NCI-H187 (cell line): ENCODE results near the gene INTS3.
"Not testable (repeated sequence)": the region's sequence is repeated elsewhere in the genome, so short reads cannot be mapped to it uniquely, and the experiment has no call there.

Source experiments
- DNase-seq, 2 experiments: peaks; one replicate each; lab custom pipeline; 2025; lab: John Stamatoyannopoulos, UW

The INTS3 gene

GRCh38 chr1:153711026-153711425 is 16.8 kb upstream of the INTS3 start:
- no peak for DNase-seq

- DNase-seq, result not testable (repeated sequence)
Measured at GRCh38 chr1:153716211-153716610, 11.6 kb upstream of the INTS3 start.

GRCh38 chr1:153717330-153717729 is 10.5 kb upstream of the INTS3 start:
- DNase-seq, result no peak

- no peak for DNase-seq
Measured at GRCh38 chr1:153723687-153724086, 4.2 kb upstream of the INTS3 start.

- DNase-seq, result not testable (repeated sequence)
Measured at GRCh38 chr1:153724634-153725033, 3.2 kb upstream of the INTS3 start.

- peak; percentile 19 to 66 for DNase-seq
Measured at GRCh38 chr1:153728305-153729066, 636 bp downstream of the INTS3 start.

GRCh38 chr1:153730468-153730988 is 2.7 kb downstream of the INTS3 start:
- DNase-seq, result no peak

GRCh38 chr1:153733970-153734369 is 6.1 kb downstream of the INTS3 start:
- DNase-seq, result no peak

GRCh38 chr1:153734396-153735089 is 6.7 kb downstream of the INTS3 start:
- no peak for DNase-seq

GRCh38 chr1:153735090-153735420 is 7.2 kb downstream of the INTS3 start:
- no peak for DNase-seq

GRCh38 chr1:153741986-153742385 is 14.1 kb downstream of the INTS3 start:
- no peak for DNase-seq

GRCh38 chr1:153742411-153743142 is 14.7 kb downstream of the INTS3 start:
- DNase-seq, result no peak

GRCh38 chr1:153745417-153745816 is 17.6 kb downstream of the INTS3 start:
- DNase-seq, result no peak

- DNase-seq, result no peak
Measured at GRCh38 chr1:153746174-153746573, 18.3 kb downstream of the INTS3 start.

- no peak for DNase-seq
Measured at GRCh38 chr1:153748903-153749302, 21.1 kb downstream of the INTS3 start.

GRCh38 chr1:153749408-153750005 is 21.7 kb downstream of the INTS3 start:
- DNase-seq, result peak; percentile 48 to 53

GRCh38 chr1:153750026-153750995 is 22.5 kb downstream of the INTS3 start:
- DNase-seq, result no peak

- no peak for DNase-seq
Measured at GRCh38 chr1:153752072-153752471, 24.2 kb downstream of the INTS3 start.

- DNase-seq, result no peak
Measured at GRCh38 chr1:153752571-153753195, 24.8 kb downstream of the INTS3 start.

- DNase-seq, result no peak
Measured at GRCh38 chr1:153754266-153754665, 26.4 kb downstream of the INTS3 start.

- DNase-seq, result no peak
Measured at GRCh38 chr1:153760440-153760839, 32.6 kb downstream of the INTS3 start.
